GM19239 (cell line): ENCODE data around the gene TFPI.
"Not testable (repeated sequence)": the region's sequence is repeated elsewhere in the genome, so short reads cannot be mapped to it uniquely, and the experiment has no call there.

Experiments used
- DNase-seq: peaks from one replicate; pipeline ENCODE4 v3.0.0; 2011; ENCODE audit warnings: low spot score; ENCODE audit not compliant: insufficient read length
- FAIRE-seq: peaks from 2 replicates; lab custom pipeline; 2011; peaks lifted over from hg19 to GRCh38; lab: Jason Lieb, UNC

Gene TFPI

GRCh38 chr2:187529977-187530721 lies 24.1 kb downstream of the TFPI start:
- FAIRE-seq (no peak), DNase-seq (no peak)

GRCh38 chr2:187529248-187529976 lies 24.8 kb downstream of the TFPI start:
- FAIRE-seq (no peak), DNase-seq (no peak)

DNA sequence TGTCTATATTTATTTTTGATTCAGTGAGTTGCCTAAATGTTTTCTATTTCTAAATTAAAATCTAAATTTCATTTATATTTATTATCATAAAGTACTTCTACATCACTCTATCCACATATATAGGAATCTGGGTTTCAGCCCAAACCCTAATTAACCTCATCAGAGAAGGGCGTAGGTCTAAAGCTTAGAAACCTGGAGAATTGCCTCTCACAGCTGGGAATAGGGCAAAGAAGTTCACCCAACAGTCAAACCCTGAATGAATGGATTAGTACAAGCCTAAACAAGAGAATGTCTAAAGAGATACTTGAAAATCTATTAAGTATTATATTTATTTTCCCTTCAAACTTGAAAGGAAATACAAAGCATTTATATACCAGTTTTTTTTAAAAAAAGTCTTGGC lies 26.2 kb downstream of the TFPI start:
- DNase-seq (no peak), FAIRE-seq (no peak)

DNA sequence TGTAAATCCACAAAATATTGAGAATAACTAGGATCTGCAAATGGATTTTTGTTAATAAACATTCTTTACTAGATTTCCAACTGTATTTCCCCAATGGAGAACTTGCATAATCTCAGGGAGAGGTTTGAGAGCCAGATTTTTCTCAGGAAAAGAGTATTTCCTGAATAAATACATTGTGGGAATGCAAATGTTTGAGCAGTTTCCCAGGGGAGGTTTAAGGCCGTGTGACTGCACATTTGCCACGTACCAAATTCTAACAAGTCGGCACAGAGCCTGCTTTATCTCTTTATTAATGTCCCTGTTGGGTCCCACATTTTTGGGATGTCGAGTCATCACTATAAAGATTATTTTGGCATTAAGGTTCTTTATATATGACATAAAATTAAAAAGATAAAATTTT lies 27.0 kb downstream of the TFPI start:
- no peak for FAIRE-seq
- DNase-seq = no peak

DNA sequence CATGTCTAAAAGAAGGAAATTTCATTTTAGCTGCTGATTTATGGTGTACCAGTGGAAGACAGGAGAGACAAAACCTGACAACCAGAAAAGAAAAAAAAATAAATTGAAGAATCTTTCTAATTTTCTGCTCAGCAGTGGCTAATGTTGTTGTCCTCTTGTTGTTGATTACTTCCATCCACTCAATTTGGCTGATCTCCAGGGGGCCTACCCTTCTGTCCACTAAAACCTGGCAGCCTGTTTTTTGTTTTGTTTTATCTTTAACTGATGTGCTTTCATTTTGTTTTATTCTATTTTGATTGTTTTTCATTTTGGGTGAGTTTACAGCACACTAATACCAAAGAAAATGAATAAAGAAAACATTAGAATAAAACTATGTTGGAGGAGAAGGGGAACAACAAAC lies 27.4 kb downstream of the TFPI start:
- FAIRE-seq = no peak
- no peak for DNase-seq

DNA sequence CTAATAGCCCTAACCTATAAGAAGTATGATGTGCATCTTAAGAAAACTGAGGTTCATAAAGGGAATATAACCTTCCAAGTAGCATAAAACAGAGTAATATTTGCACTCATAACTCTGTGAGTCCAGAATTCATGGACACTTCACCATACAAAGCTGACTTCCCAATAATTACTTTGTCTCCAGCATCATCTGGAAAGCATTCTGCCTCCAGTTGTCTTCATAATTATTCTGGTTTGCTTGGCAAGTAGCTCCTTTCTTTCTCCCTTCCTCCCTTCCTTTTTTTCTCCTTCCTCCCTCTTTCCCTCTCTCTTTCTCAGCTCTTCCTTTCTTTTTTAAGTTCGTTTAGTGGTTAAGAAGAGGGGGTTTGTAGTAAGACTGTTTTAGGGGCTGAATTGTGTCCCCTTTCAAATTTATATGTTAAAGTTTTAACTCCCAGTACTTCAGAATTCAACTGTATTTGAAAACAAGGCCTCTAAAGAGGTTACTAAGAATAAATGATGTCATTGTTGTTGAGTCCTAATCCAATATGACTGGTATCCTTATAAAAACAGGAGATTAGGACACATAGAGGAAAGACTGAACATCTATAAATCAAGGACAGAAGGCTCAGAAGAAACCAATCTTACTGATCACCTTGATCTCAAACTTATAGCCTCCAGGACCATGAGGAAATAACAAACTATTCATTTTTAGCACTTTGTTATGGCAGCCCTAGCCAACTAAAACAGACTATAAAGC lies 28.9 kb downstream of the TFPI start:
- FAIRE-seq (no peak), DNase-seq (no peak)

DNA sequence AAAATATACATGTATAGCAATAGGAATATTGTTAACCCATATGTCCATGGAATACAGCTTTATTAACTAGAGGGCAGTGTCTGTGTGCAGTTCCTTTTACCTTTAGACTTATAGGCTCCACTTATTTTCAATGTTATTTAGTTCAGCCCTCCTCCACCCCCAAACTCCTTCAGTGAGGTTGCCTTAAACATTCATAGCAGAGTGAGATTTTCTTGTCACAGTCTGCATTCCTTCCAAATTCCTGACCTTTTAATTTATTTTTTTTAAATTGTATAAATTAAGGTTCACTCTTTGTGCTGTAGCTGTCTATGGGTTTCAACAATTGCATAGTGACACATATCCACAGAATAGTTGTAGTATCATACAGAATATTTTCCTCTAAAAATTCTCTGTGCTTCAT lies 30.9 kb downstream of the TFPI start:
- FAIRE-seq = no peak
- DNase-seq = no peak

DNA sequence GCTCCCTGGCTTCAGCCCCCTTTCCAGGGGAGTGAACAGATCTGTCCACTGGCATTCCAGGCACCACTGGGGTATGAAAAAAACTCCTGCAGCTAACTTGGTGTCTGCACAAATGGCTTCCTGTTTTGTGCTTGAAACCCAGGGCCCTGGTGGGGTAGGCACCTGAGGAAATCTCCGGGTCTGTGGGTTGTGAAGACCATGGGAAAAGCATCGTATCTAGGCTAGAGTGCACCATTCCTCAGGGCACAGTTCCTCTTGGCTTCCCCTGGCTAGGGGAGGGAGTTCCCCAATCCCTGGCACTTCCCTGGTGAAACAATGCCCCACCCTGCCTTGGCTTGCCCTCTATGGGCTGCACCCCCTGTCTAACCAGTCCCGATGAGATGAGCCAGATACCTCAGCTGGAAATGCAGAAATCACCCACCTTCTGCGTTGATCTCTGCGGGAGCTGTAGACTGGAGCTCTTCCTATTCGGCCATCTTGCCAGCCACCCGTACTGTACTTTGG lies 34.1 kb downstream of the TFPI start:
- DNase-seq (no peak), FAIRE-seq (no peak)

- no peak for DNase-seq
- no peak for FAIRE-seq
Observed at GRCh38 chr2:187519419-187520120, 34.7 kb downstream of the TFPI start.

DNA sequence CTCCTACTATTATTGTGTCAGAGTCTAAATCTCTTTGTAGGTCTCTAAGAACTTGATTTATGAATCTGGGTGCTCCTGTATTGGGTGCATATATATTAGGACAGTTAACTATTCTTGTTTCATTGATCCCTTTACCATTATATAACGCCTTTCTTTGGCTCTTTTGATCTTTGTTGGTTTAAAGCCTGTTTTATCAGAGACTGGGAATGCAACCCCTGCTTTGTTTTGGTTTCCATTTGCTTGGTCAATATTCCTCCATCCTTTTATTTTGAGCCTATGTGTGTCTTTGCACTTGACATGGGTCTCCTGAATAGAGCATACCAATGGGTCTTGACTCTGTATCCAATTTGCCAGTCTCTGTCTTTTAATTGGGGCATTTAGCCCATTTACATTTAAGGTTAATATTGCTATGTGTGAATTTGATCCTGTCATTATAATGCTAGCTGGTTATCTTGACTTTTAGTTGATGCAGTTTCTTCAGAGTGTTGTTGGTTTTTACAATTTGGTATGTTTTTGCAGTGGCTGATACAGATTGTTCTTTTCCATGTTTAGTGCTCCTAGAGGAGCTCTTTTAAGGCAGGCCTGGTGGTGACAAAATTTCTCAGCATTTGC lies 36.4 kb downstream of the TFPI start:
- not testable (repeated sequence) for FAIRE-seq, DNase-seq

DNA sequence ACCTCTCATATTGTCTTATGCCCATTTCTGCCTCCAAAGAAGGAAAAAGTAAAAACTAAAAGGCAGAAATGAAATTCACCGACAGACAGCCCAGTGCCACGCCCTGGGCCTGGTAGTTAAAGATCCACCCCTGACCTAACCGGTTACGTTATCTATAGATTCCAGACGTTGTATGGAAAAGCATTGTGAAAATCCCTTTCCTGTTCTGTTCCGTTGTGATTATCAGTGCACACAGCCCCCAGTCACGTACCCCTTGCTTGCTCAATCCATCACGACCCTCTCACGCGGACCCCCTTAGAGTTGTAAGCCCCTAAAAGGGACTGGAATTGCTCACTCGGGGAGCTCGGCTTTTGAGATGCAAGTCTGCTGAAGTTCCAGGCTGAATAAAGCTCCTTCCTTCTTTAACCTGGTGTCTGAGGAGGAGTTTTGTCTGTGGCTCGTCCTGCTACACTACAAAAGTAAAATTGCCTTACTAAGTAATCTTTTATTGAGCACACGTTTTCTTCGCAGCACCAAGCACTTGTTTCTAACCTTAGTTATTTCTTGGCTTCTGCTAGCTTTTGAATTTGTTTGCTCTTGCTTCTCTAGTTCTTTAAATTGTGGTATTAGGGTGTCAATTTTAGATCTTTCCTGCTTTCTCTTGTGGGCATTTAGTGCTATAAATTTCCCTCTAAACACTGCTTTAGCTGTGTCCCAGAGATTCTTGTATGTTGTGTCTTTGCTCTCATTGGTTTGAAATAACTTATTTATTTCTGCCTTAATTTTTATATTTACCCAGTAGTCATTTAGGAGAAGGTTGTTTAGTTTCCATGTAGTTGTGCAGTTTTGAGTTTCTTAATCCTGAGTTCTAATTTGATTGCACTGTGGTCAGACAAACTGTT lies 37.4 kb downstream of the TFPI start:
- FAIRE-seq, DNase-seq: not testable (repeated sequence)

- DNase-seq (no peak), FAIRE-seq (no peak)
Observed at GRCh38 chr2:187514930-187515329, 39.3 kb downstream of the TFPI start.

- not testable (repeated sequence) for DNase-seq, FAIRE-seq
Observed at GRCh38 chr2:187514235-187514829, 39.9 kb downstream of the TFPI start.

GRCh38 chr2:187513460-187514234 lies 40.6 kb downstream of the TFPI start:
- FAIRE-seq, DNase-seq: not testable (repeated sequence)

- DNase-seq = no peak
- FAIRE-seq = no peak
Observed at GRCh38 chr2:187511356-187512315, 42.6 kb downstream of the TFPI start.
